HFFc6 (cell line): Measurements from ENCODE around the gene CCR2. TPM values are rescaled to one million over a fixed set of nuclear protein-coding genes. Genes with fewer than 3 reads are reported as not detected.
"Not testable (repeated sequence)": the region's sequence is repeated elsewhere in the genome, so short reads cannot be mapped to it uniquely, and the experiment has no call there.

Experiments used
- DNase-seq: peaks from one replicate; pipeline ENCODE4 v3.0.0-alpha.2; 2018
- H3K27ac Mint-ChIP-seq: 2 replicates; pipeline ENCODE4 v1.8.0; 2020; ENCODE audit warnings: mild to moderate bottlenecking, mixed read lengths
- H3K27me3 Mint-ChIP-seq: 2 replicates; pipeline ENCODE4 v1.8.0; 2021; ENCODE audit warnings: mild to moderate bottlenecking, moderate library complexity, mixed read lengths; ENCODE audit not compliant: insufficient read depth
- H3K36me3 Mint-ChIP-seq: 2 replicates; pipeline ENCODE4 v1.8.0; 2021; ENCODE audit warnings: low read depth, mixed read lengths
- H3K4me1 Mint-ChIP-seq: 2 replicates; pipeline ENCODE4 v1.8.0; 2020; ENCODE audit warnings: low read depth, mixed read lengths
- H3K4me3 Mint-ChIP-seq: 2 replicates; pipeline ENCODE4 v1.8.0; 2020; ENCODE audit warnings: mild to moderate bottlenecking, moderate library complexity, mixed read lengths
- H3K9me3 Mint-ChIP-seq: 2 replicates; pipeline ENCODE4 v1.8.0; 2020; ENCODE audit warnings: mild to moderate bottlenecking, mixed read lengths
- CTCF ChIP-seq: fragments of 200-600 bp; sonication (generic); IDR thresholded peaks from 2 replicates; pipeline ENCODE4 v1.5.0; 2021; ENCODE audit warnings: antibody characterized with exemption, mild to moderate bottlenecking
- total RNA-seq, 6 experiments: library from RNA; stranded (reverse); fragmentation: NEBNext Ultra II Directional; extraction: Animal tissue kit (Norgen Biotek cat#: 25700); gene quantifications; 2 replicates in 1 of 6; 3 replicates in 5 of 6; pipeline ENCODE4 v1.2.3, GENCODE V29; 2021

CCR2 gene
- total RNA-seq, 6 experiments from 2014 or later: not detected

- Mint-ChIP-seq H3K36me3 (no peaks in the 10 kb centered on the region), H3K27ac (no peak overlapping the region), H3K27me3 (peaks cover 20% of the 10 kb centered on the region), H3K4me3 (no peak overlapping the region), H3K9me3 (peaks cover 4% of the 10 kb centered on the region; the same call in 1 of the 2 replicates), H3K4me1 (peaks cover 9% of the 10 kb centered on the region)
- no peak for TF ChIP-seq CTCF
- no peak for DNase-seq
Measured at GRCh38 chr3:46399557-46399956, 45.6 kb downstream of the CCR2 start.

GRCh38 chr3:46400000-46400734 lies 46.3 kb downstream of the CCR2 start:
- Mint-ChIP-seq H3K27ac (no peak overlapping the region), H3K4me3 (no peak overlapping the region), H3K9me3 (peaks cover 4% of the 10 kb centered on the region; the same call in 1 of the 2 replicates), H3K36me3 (no peaks in the 10 kb centered on the region), H3K4me1 (peaks cover 7% of the 10 kb centered on the region), H3K27me3 (peaks cover 20% of the 10 kb centered on the region)
- no peak for DNase-seq
- no peak for TF ChIP-seq CTCF

GRCh38 chr3:46400846-46401245 lies 46.9 kb downstream of the CCR2 start:
- no peak for TF ChIP-seq CTCF
- no peak for DNase-seq
- Mint-ChIP-seq H3K9me3 (peaks cover 4% of the 10 kb centered on the region; the same call in 1 of the 2 replicates), H3K27ac (no peak overlapping the region), H3K27me3 (peaks cover 21% of the 10 kb centered on the region), H3K36me3 (no peaks in the 10 kb centered on the region), H3K4me3 (no peak overlapping the region), H3K4me1 (peaks cover 7% of the 10 kb centered on the region; the same call in 1 of the 2 replicates)

GRCh38 chr3:46401579-46401978 lies 47.7 kb downstream of the CCR2 start:
- DNase-seq: no peak
- Mint-ChIP-seq H3K27me3 (peaks cover 22% of the 10 kb centered on the region), H3K4me1 (peaks cover 13% of the 10 kb centered on the region)

GRCh38 chr3:46402902-46403301 lies 49.0 kb downstream of the CCR2 start:
- not testable (repeated sequence) for H3K4me3 Mint-ChIP-seq, H3K36me3 Mint-ChIP-seq, DNase-seq, H3K9me3 Mint-ChIP-seq, H3K27ac Mint-ChIP-seq
- H3K4me1 Mint-ChIP-seq: peaks cover 27% of the 10 kb centered on the region
- peaks cover 21% of the 10 kb centered on the region for H3K27me3 Mint-ChIP-seq

More at GRCh38 chr3:46401579-46401978, 47.7 kb downstream of the CCR2 start:
- no peak for TF ChIP-seq CTCF
- Mint-ChIP-seq H3K4me3 (no peak overlapping the region), H3K9me3 (peaks cover 4% of the 10 kb centered on the region; the same call in 1 of the 2 replicates), H3K27ac (no peak overlapping the region), H3K36me3 (no peaks in the 10 kb centered on the region)

GRCh38 chr3:46405301-46406019 lies 51.5 kb downstream of the CCR2 start:
- peaks cover 4% of the 10 kb centered on the region; the same call in 1 of the 2 replicates for H3K9me3 Mint-ChIP-seq
- peaks cover 39% of the 10 kb centered on the region for H3K4me1 Mint-ChIP-seq
- H3K36me3 Mint-ChIP-seq: no peaks in the 10 kb centered on the region
- H3K27me3 Mint-ChIP-seq: peaks cover 26% of the 10 kb centered on the region
- no peak overlapping the region; the same call in 1 of the 2 replicates for H3K4me3 Mint-ChIP-seq
- no peak for TF ChIP-seq CTCF
- DNase-seq: no peak
- no peak overlapping the region for H3K27ac Mint-ChIP-seq
